ENCODE results near the gene TRMT61A.
"Not testable (repeated sequence)": the region's sequence is repeated elsewhere in the genome, so short reads cannot be mapped to it uniquely, and the experiment has no call there.

Gene TRMT61A

DNA sequence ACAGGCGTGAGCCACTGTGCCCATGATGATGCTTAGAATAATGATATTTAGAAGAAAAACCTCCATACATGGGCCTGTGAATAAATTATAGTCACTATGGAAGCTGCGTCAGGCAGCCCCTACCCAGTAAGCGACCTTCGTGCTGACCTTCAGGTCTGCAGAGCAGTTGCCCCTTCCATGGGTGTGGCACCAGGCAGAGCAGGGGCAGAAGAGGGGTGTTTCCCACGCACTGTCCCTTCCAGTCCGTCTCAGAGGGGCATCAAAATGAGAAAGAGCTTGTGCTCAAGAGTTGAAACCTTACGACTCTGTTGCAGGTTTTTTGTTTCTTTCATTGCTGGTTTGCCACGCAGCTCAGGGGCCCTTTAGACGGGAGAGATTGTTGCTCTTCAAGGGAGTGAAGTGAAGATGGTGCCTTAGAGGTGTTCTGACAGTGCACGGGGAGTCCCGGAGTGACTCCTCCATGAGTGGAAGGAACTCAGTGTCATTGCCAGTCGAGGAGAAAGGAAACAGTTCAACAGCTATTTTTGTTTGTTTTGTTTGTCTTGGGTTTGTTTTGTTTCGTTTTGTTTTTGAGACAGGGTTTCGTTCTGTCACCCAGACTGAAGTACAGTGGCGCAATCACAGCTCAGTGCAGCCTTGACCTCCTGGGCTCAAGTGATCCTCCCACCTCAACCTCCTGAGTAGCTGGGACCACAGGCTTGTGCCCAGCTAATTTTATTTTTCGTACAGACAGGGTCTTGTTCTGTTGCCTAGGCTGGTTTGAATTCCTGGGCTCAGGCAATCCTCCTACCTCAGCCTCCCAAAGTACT lies 20.3 kb upstream of the TRMT61A start:
- no peak overlapping the region for H3K4me3 ChIP-seq (ENCODE audit: low read depth, low read length)

DNA sequence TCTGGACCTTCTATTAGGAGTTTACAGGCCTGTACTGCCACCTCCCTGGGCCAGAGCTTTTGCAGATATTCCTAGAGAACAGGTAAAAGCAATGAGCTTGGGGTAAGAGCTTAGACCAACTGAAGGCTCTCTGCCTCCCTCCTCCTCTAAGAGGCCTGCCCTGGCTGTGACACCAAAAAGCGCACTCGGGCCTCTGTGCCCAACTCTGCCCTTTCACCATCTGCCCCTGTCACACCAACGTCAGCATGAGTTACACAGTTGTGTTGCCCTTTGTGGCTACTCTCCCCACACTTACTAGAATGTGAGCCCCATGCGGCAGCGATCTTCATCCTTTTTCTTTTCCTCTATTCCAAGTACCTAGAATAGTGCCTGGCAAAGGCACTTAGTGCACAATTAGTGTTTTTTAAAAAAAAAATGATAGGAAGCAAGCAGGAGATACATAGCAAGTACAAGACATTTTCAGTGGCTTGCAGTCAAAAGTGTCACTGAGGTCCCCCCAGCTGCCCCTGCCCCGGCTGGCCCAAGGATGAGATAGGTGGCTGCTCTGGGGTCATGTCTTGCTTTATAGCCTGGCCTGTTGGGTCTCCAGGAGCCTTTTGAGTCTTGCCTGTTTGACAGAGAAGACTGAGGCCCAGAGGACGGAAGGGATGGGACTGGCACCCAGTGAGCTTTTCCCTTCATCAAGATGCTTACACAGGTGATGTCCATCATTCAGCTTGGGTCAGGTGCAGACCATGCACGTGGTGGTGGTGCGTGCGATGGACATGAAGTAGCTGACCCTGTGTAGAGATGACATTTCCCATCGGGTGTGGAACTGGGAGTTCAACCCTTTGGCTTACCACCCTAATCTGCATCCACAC lies 18.9 kb upstream of the TRMT61A start:
- H3K4me3 ChIP-seq (ENCODE audit: low read depth, low read length) = no peak overlapping the region

DNA sequence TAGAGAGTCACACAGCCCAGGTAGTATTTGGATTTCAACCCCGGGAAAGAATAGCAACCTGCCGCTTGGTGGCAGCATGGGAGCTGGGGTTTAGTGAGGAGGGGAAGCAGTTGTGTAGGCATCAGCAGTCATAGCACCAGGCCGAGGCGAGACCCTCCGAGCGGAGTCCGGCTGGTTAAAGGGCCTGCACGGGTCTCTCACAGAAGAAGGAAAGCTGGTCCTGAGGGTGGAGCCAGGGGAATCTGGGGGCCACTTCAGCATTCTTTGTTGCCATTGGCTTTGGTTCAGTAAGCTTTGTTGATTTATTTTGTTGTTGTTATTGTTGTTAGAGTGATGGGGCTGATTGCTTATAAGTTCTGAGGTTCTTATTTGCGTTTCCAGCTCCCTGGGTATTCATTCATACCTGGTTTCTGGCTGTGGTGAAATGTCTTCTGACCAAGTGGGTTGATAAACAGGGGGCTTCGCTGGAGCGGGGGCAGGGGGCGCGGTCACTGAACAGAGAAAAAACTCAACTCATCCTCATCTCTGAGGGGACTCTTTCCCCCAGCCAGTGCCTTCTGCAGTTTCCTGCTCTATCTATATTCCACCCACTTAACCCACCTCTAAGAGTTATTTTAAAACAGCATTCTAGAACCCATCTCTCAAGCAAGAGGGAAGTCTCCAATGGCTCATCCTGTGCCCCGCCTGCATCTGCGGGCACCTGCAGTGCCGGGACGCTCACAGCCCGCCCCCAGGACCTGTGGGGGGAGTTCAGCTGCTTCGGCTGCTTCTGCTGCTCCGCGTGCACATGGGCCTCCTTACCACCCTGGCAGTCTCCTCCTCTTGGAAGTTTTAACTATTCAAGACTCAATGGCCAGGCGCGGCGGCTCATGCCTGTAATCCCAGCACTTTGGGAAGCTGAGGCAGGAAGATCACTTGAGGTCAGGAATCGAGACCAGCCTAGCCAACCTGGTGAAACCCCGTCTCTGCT lies 18.0 kb upstream of the TRMT61A start:
- no peak overlapping the region for H3K4me3 ChIP-seq (ENCODE audit: low read depth, low read length)

DNA sequence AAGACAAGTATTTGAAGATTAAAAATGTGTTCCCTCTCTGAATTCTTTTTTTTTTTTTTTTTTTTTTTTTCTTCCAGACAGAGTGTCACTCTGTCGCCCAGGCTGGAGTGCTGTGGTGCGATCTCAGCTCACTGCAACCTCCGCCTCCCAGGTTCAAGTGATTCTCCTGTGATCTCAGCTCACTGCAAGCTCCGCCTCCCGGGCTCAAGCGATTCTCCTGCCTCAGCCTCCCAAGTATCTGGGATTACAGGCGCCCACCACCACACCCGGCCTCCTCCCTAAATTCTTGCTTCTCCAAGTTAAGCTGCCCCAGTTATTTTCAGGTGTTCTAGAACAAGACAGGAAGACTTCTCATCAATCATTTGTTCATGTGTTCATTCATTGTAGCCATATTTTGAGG lies 16.8 kb upstream of the TRMT61A start:
- not testable (repeated sequence) for H3K4me3 ChIP-seq (ENCODE audit: low read depth, low read length)

DNA sequence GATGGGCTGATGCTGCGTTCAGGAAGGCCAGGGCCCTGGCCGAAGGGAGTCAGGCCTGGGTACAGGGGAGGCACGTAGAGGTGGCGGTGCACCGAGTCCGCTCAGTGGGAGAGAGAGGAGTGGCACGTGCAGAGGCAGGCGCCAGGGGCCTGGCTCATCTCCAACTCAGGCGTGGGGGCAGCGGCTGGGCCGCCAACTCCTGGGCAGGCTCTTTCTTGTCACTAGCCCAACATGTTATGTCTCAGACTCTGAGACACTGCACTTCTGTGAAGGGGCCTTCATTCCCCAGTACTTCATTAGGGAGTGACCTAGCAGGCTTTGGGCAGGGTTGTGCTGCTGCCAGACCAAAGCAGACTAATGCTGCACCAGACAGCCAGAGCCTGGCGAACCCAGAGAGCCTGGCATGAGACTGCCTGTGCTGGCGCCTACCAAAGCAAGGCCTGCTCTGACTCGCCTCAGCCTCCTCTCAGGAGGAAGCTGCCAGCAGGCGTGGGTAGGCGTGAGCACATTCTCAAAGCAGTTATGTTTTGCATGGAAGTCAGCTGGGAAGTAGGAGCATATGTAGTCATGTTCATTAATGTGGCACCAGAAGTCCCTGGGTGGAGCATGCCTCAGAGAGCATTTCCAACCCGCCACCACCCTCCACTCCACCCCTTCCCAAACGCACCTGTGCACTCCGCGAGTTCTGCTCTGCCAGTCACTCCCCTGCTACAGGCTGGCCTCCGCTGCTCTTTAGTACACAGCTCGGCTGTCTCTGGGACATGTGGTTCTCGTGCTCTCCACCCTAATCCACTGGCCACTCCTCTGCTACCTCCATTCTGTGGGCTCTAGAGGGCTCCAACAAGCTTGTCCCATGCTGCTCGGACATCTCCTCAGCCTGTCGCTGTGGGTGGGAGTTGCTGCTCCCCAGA lies 16.0 kb upstream of the TRMT61A start:
- H3K4me3 ChIP-seq (ENCODE audit: low read depth, low read length) = no peak overlapping the region

DNA sequence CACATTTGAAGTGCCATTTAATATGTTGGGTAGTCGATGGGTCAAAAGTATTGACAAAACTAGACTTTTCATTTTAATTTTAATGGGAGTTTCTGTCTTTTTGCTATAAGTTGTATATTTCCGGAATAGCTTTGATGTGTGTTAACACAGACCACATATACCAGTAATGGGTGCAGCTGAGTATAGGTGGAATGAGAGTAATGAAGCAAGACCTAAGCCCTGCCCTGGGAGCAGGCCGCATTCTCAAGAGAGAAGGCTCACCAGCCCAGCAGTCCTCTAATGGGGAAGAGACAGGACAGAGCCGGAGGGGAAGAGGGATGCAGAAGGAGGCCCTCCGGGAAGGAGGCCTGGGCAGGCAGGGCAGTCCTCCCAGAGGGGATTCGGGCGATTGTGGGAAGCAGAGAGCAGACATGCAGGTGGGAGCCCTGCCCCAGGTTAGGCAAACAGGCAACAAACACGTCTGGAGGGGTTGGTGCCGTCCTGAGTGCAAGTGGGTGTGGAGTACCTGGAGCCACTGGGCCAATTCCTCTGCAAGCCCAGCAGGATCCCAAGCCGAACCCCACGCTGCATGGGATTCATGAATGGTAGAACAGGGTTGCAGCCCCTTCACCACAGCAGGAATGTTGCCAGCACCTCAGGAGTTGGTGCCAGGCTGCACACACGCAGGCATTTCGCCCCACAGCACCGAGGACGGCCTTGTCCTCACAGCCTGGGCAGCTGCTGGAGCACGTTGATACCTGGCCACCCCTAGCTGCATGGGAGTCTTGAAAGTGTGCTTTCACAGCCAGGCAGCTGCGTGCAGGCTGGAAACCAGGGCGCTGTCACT lies 14.2 kb upstream of the TRMT61A start:
- no peak overlapping the region for H3K4me3 ChIP-seq (ENCODE audit: low read depth, low read length)

DNA sequence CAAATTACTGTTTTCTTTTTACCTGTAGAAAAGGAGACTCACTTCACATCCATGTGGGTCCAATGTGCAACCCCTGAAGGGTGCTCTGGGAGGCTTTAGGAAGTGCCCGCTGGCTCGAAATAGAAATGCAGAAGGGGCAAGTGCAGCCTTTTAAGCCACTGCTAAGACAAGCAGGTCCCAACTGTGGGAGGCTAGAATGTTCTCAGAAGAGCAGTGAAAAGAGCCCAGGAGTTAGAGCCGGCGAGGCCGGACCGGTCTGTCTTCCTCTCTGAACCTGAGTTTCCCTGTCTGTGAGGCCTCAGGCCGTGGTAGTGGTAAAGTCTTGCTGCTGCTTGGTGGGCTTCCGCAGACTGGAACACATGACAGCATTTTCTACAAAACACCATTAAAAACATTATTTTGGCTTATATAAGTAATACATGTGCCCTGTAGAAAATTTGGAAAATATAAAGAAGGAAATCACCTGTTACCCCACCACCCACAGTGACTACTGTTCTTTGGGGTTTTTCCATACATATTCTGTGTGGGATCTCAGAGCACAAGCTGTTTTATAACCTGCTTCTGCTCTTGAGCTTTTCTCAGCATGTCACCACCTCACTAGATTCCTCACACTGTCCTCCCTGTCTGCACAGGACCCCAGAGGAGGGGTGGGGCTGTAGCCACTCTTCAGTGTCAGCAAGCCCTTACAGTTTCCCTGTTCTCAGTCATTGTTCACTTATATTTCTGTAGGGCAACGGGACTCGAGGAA lies 12.4 kb upstream of the TRMT61A start:
- no peak overlapping the region for H3K4me3 ChIP-seq (ENCODE audit: low read depth, low read length)

DNA sequence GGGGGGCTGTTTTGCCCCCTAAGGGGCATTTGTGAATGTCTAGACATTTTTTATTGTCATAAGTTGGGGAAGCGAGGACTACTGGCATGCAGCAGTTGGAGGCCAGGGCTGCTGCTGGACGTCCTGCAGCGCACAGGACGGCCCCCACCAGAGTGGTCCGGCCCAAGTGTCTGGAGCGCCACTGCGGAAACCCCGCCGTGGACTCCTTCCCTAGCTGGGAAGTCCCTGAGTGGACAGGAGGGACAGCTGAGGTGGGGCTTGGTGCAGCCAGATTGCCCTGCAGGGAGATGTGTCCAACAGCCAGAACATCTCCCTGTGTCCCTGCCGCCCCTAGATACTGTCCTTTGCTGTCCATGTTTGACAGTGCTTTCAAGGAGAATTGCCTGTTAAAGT lies 11.8 kb upstream of the TRMT61A start:
- H3K4me3 ChIP-seq (ENCODE audit: low read depth, low read length) = no peak overlapping the region

DNA sequence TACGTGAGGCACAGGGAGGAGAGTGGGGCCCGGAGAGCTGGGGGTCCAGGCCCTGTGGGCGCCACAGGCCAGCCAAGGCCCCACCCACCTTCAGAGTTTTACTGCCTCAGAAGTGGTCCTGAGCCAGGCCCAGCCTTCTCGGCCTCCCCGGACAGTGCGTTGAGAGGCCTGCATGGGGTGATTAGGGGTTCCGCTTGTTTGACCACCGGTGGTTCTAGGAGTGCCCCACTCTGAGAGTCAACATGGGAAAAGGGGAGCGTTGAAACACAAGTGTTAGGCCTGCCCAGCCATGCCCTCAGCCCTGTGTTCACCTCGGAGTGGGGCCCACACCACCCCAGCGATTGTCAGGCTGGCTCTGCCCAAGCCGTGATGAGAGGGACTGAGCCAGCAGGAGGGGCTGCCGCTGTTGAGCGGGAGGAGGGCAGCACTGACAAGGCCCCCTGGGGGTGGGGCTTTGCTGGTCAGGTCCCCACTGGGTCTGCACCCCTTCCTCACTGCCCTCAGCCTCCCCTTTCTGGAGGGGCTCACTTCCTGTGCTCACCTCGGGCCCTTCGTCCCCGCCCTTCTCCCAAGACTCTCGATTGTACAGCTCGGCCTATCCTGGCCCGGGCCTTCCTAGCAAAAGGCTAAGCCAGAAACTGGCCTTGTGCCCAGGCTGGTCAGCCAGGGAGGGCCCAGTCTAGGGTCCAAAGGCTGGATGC lies 11.1 kb upstream of the TRMT61A start:
- H3K4me3 ChIP-seq (ENCODE audit: low read depth, low read length) = no peak overlapping the region

DNA sequence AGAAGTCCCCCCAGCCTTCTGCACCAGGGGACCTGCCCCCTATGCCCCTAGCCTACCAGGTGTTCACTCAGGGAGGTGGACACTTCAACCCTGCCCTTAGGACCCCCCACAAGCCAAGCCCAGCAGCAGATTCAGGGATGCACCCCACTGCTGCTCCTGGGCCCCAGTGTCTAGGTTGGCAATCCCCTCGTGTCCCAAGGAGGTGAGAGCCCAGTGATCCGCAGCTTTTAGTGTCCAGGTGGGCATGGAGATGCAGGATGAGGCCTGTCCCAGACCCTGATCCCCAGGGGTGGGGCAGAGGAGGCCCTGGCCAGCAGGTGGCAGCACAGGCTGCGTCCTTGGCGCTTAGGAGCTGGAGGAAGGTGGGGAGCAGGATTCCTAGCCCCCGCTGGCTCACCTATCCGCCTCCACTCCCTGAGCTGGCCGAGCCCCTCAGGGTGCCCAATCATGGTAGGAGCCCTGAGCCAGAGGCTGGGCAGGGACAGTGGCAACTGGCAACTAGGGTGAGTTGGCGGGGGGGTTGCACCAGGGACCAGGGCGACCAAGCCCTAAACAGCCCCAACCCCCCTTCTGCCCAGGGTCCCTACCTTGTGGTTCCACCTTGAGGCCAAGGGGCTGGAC lies 10.5 kb upstream of the TRMT61A start:
- no peak overlapping the region for H3K4me3 ChIP-seq (ENCODE audit: low read depth, low read length)

DNA sequence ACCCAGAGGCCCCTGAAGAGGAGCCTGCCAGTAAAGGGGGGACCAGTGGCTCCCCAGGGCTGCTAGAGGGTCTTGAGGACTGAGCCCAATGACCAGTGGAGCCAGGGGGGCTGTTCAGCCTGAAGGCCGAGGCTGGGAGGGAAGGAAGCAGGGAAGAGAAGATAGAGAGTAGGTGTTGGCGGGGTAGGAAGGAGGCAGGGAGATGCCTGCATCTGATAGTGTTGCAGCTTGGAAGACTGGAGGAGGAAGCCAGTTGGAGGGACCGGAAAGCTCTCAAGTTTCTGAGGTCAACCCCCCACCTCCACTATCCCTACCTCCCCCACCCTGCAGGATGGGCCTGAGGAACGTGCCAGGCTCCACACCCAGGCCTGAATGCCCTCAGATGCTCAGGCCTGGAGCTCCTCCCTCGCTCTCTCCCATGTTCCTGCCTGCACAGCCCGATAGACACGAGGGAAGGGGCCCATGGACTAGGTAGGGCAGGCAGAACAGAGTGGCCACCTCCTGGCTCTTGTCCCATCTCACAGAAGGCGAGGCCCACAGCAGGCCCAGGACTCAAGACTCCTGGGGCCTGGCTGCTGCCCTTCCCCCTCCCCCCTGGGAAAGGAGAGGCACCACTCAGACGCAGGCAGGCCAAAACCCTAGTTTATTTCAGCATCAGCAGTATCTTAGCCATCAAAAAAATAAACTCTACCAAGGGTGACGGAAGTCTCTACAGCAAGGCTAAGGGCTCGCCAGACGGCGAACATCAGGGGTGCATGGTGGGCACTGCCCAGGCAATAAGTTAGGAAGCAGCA lies 9.8 kb upstream of the TRMT61A start:
- no peak overlapping the region for H3K4me3 ChIP-seq (ENCODE audit: low read depth, low read length)

DNA sequence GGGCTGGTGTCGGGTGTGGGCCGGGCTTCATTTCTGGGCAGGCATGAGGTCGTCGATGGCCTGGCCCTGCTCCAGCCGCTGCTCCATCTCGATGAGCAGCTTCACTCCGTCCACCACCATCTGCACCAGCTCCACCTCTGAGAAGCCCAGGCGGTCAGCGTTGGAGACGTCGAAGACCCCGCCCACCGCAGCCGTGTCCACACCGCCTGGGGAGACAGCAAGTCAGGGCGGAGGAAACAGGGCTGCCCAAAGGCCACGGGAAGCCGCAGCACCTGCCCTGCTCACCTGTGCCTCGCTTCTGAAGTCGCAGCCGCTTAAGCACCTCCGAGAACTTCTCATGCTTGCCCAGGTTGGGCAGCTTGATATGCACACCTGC lies 9.2 kb upstream of the TRMT61A start:
- no peak overlapping the region for H3K4me3 ChIP-seq (ENCODE audit: low read depth, low read length)

DNA sequence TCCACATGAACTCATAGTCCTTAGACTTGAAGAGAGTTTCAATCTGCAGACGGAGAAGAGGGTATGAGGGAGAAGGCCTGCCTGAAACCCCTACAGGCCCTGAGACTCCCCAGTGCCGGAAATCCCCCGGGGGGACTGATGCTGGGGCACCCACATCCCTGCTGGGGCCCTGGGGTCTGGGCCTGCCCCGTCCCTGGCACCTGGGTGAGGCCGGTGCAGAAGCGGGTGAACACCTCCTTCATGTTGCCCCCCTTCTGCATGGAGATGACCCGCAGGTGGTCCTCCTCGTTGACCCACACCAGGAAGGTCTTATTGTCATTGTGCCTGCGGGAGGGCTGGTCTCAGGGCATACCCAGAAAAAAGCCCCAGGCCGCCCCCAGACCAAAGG lies 8.7 kb upstream of the TRMT61A start:
- H3K4me3 ChIP-seq (ENCODE audit: low read depth, low read length) = no peak overlapping the region

DNA sequence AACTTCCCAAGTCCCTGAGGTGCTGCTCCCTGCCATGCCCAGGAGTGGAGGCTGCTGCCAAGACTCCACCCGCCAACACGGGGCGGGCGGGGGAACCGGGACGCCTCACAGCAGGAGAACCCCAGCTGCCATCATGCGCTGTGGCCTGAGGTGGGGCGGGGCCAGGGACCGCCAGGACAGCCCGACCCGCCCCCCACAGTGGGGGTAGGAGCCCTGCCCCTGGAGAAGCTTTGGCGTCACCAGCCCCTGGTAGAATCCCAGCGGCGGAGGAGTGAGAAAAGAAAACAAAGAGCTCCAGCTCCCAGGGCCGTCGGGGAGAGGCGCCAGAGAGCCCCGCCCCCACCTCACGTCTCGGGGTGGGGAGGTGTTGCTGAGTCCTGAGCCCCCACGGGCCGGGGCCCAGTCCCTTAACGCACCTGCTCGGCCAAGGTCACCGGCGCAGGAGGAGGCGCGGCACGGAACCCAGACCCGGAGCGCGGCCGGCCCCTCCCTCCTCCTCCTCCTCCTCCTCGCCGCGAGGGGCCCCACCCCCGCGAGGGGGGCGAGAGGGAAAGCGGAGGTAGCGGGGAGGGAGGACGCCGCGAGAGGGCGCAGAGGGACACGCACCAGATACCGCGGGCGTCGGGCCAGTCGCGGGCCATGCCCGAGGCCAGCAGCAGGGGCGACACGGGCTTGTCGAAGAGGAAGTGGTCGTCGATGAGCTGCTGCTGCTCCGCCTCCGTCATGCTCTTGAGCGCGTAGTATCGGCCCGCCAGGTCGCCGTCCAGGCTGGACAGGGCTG lies 8.1 kb upstream of the TRMT61A start:
- H3K4me3 ChIP-seq (ENCODE audit: low read depth, low read length) = peak overlapping the region; percentile 86

DNA sequence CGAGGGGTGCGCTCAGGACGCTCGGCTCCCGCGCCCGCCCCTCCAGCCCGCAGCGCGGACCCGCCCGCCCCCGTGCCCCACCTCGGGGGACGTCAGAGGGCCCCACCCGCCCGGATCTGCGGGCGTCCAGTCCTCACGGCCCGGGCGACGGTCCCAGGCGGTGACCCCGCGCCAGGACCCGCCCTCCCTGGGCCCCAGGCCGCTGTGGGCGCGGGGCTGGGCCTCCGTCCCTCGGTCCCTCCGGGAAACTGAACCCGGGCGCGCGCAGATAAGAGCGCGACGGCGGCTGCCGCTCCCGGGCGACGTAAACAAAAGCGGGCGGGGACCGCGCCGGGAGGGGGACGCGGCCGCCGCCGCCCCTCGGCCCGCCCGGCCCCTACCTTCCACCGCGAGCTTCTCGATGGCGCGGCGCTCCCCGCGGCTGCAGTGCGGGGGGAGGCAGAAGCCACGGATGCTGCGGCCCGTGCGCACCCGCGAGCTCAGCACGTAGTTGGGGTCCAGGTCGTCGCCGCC lies 7.5 kb upstream of the TRMT61A start:
- H3K4me3 ChIP-seq (ENCODE audit: low read depth, low read length) = peak overlapping the region; percentile 86

Data from iPS-11a (cell line).